NCI-H446 treated with DMSO at 0.1 percent for 48 hours (cell line): Measurements from ENCODE around the gene ARHGAP24.

ENCODE experiments used
- DNase-seq: peaks from one replicate; lab custom pipeline; 2025; lab: John Stamatoyannopoulos, UW

The ARHGAP24 gene

GRCh38 chr4:85777908-85778631 lies 303.1 kb downstream of the ARHGAP24 start:
- no peak for DNase-seq

DNA sequence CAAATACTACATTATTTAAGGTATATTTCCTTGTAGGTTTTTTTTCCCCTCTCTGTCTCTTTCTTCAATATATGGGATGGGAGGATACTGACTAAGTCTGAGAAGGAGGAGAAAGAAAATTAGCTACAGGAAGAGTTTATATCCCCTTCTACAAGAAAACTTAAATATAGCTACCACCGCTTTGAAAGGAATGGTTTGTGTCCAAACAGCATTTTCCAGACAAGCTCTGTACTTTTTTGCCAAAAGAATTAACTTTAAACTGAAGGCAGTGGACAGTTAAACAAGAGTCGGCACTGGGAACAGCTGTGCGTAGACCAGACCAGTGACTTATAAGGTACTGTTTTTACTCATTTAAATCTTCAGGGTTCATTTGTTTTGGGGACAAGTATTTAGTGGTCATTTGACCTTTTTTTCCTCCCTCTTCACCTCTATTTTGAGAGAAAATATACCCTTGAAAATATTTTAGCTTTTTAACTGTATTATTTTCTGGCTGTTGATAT lies 303.7 kb downstream of the ARHGAP24 start:
- DNase-seq = no peak

- no peak for DNase-seq
These were observed 304.2 kb downstream of the ARHGAP24 start for GRCh38 chr4:85779165-85779564.

DNA sequence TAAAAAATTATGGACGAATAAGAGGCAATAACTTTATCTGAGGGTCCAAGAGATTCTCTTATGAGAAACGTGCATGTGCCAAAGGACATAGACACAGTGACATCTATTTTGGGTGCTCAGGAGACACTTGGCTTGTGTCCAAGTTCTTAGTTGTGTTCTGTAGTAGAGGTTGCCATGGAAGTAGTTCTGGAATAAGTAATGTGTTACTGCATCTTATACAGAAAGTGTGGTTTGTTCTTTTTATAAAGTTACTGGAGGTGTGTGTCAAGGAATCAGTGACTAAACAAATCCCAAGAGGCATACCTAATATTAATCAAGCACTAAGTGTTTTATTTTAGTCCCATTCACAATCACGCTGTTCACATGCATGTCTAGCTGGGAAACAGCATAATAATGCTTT lies 305.7 kb downstream of the ARHGAP24 start:
- DNase-seq = no peak

DNA sequence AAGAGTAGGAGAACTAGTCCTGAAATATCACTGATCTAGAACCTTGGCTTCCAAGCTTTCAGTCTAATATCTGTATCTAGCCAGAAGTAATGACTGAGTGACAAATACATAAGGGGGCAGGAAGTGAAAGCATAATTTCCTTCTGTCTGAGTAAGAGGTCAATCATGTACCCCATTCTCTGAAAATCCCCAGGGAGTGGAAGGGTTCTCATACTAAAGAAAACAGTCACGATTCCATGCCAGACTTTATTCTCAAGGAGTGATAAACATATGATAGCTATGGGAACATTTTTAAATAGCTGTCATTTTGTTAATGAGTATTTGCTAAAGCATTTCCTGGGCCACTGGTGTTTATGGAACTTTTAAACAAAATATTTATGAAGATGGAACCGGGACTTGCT lies 308.5 kb downstream of the ARHGAP24 start:
- DNase-seq = no peak

DNA sequence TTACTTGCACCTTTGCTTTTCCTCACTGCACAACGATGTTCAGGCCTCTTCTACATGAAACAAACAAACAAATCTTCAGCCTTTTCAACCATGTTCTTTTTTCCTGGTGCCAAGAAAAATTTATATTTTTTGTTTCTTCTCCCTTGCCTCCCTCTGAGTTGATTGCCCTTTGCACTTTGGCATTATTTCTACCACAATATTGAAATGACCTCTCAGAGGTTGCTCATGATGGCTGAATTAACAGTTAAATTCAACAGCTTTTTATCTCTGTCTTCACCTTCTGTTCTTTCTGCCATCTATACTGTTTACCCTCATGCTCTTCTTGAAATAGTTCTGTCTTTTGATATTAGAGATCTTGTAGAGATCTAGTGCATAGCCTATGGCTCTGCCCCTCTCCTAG lies 308.9 kb downstream of the ARHGAP24 start:
- DNase-seq = no peak

GRCh38 chr4:85784348-85784747 lies 309.4 kb downstream of the ARHGAP24 start:
- DNase-seq = no peak

DNA sequence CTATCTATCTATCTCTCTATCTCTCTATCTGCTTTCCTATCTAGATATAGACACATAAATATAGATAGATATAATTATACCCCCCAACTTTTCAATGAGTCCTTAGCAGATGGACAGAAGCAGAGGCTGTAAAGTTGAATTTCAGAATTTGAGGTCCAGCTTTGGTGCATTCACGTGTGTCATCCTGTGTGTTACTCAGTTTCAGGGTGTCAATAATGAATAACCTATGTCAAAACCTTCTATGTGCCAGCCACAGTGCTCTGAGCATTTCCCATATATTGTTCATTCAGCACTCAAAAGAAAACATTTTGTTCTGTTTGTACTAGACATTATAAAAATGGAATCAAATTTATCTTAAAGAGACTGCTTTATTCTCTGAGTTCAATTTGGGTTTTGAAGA lies 310.0 kb downstream of the ARHGAP24 start:
- no peak for DNase-seq

- no peak for DNase-seq
These were observed 312.2 kb downstream of the ARHGAP24 start for GRCh38 chr4:85787133-85787532.

DNA sequence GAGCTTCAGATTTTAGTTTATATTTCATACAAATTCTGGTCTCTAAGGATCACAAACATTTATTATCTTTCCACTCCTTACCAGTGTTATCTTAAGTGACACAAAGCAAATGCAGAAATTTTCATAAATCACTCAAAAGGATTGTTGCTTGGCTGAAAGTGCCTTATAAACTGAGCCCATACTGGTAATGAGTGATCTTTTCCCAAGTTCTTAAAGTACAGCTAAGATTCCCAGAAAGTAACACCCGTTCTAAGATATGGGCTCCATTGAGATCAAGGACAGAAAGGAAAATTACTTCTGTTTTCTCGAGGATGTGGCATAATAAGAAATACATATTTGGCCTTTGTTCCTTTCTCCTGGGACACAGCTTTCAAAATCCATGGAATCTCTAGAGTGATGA lies 313.7 kb downstream of the ARHGAP24 start:
- DNase-seq = no peak

GRCh38 chr4:85789241-85789640 lies 314.3 kb downstream of the ARHGAP24 start:
- DNase-seq = no peak

DNA sequence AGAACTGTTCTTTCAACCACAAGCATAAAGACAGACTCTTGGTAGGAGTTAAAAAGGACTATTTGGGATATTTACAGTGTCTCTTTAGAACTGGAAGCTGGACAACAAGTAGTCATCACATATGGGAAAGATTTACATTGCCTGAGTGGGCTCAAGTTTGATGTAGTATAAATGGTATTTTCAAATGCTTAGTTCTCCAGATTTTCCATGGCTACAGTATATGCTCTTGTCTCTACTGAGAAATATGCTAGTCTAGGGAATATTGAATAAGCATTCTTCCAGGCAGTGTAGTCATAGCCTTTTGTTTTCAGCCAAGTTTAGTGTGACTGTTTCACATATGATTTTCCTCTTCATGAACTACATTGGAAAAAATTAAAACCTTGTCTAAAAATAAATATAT lies 315.6 kb downstream of the ARHGAP24 start:
- no peak for DNase-seq

GRCh38 chr4:85792376-85793232 lies 317.7 kb downstream of the ARHGAP24 start:
- no peak for DNase-seq

- no peak for DNase-seq
These were observed 318.3 kb downstream of the ARHGAP24 start for GRCh38 chr4:85793233-85793585.

DNA sequence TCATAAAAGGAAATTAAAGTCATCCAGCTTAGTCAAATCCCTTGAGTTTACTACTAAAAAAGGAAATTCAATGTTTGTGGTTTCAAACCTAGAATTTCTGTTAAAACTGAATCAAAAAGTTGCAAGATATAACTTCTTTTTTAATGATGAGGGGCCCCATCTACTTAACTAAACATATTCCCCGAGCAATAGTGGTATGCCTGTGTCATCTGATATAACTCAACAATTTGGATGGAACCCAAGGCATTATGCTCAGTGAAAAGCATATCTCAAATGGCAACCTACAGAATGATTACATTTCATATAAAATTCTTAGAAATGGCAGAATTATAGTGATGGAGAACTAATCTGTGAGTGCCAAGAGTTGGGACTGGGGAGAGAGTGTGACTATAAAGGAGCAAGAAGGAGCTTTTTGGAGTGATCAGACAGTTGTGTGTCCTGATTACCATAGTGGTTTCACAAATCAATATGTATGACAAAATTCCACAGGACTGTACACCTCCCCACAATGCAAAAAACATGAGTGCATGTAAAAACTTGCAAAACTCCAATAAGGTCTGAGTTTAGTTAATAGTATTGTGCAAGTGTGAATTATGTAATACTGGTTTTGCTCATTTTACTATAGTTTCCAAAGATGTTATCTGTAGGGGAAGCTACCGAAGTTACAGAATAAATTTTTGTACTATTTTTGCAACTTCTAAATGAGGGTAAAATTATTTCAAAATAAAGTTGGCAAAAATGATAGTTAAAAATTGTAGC lies 323.2 kb downstream of the ARHGAP24 start:
- DNase-seq = no peak

- no peak for DNase-seq
These were observed 328.9 kb downstream of the ARHGAP24 start for GRCh38 chr4:85803856-85804255.

GRCh38 chr4:85805891-85806290 lies 330.9 kb downstream of the ARHGAP24 start:
- no peak for DNase-seq

- no peak for DNase-seq
These were observed 331.4 kb downstream of the ARHGAP24 start for GRCh38 chr4:85806334-85806733.

DNA sequence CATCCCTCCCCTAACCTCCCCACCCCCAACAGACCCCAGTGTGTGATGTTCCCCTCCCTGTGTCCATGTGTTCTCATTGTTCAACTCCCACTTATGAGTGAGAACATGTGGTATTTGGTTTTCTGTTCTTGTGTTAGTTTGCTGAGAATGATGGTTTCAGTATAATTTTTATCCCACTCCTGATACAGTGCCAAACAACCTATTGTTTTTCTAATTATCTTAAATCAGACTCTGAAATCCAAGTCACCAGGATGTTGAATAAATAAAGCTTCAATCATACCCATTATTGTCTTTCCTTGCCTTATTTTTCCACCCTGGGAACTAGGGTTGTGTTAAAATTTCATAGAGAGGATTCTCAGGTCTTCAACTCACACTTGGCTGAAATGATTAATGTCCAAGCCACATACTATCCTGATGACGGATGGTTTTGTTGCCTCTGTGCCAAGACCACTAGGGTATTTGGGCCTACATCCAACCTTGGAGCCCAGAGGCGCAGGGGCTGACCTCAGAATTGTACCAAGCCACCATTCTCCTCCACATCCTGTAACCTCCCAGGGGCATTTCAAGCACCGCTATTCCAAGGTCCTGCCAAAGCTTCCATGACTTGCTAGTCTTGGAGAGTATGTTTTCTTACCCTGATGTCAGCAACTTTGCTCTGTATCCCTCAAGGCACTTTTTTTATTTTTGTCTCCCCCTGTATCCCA lies 332.4 kb downstream of the ARHGAP24 start:
- DNase-seq = peak; percentile 78

GRCh38 chr4:85808104-85808503 lies 333.2 kb downstream of the ARHGAP24 start:
- DNase-seq = no peak

DNA sequence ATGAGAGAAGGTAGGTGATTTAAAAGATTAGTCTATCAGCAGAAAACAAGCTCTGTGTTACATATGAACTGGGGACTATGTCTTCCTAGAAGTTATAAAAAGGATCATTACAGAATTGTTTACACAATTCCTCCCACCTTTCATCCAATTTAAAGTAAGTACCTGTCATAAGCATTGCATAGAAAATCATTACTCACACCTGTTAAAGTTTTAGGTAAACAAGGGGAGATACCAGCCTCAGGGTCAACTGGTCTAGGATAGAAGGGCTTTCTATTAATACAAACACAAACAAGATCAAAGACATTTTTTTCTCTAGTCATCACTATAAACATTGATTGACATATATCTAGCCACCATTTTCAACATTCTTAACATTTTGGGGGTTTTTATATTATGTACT lies 333.9 kb downstream of the ARHGAP24 start:
- DNase-seq = no peak

- DNase-seq = no peak
These were observed 337.8 kb downstream of the ARHGAP24 start for GRCh38 chr4:85812776-85813175.
